ENCODE results near the gene GMDS. TPM values are rescaled to one million over a fixed set of nuclear protein-coding genes. Genes with fewer than 3 reads are reported as not detected.

Gene GMDS
- total RNA-seq, 1 donor = 23.2 TPM

DNA sequence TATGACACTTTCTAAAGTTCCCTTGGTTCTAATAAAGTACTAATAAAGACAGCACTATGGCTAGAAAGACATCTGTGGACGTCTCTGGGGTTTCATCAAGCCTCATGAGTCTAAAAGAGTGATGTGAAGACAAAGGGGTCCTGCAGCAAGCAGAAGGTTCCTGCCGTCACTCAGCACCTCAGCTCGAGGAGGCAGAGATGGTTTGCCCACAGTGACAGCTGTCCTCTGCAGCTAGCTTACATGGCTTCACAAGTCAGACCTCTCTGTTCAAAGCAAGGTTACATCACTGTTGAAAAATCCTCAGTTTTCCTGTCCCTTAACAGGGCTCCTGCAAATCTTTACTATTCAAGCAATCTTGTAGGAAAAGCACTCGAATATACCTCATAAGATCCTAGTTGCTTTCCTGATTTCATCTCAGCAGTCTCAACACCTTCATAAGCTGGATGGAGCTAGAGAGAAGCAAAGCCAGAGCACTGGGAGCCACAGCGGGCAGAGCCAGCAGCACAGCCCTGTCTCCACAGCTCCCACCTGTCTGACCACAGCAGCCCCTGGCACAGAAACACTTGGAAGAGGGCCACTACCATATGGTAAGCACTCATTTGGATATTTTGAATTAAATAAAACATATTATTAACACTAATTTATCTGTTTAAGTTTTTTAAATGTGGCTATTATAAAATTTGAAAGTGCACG is 202.3 kb downstream of the GMDS start:
- no peak overlapping the region for H3K27ac ChIP-seq (ENCODE audit: low read depth, low read length)
- no peaks in the 10 kb centered on the region for H3K79me2 ChIP-seq (ENCODE audit: insufficient read depth, low read length)
- no peaks in the 10 kb centered on the region for H3K4me1 ChIP-seq (ENCODE audit: insufficient read depth, low read length)
- H3K27me3 ChIP-seq (ENCODE audit: insufficient read depth, low read length) = no peaks in the 10 kb centered on the region
- H2AFZ ChIP-seq (ENCODE audit: low read length) = no peak overlapping the region
- TF ChIP-seq, protein P1, sequence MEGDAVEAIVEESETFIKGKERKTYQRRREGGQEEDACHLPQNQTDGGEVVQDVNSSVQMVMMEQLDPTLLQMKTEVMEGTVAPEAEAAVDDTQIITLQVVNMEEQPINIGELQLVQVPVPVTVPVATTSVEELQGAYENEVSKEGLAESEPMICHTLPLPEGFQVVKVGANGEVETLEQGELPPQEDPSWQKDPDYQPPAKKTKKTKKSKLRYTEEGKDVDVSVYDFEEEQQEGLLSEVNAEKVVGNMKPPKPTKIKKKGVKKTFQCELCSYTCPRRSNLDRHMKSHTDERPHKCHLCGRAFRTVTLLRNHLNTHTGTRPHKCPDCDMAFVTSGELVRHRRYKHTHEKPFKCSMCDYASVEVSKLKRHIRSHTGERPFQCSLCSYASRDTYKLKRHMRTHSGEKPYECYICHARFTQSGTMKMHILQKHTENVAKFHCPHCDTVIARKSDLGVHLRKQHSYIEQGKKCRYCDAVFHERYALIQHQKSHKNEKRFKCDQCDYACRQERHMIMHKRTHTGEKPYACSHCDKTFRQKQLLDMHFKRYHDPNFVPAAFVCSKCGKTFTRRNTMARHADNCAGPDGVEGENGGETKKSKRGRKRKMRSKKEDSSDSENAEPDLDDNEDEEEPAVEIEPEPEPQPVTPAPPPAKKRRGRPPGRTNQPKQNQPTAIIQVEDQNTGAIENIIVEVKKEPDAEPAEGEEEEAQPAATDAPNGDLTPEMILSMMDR (IDR thresholded peaks at IDR 0.05; ENCODE audit: extremely low read depth, low read depth, low read length) = no peak
- DNase-seq (ENCODE audit: insufficient read length, low spot score, missing footprints) = no peak
- H3K36me3 ChIP-seq (ENCODE audit: insufficient read depth, low read length) = no peaks in the 10 kb centered on the region
- H4K20me1 ChIP-seq (ENCODE audit: insufficient read depth, low read length) = peaks cover 2% of the 10 kb centered on the region
- no peaks in the 10 kb centered on the region for H3K9me3 ChIP-seq (ENCODE audit: low read depth, low read length)
- no peak overlapping the region for H3K4me2 ChIP-seq (ENCODE audit: insufficient read depth, low read length)
- H3K4me3 ChIP-seq (ENCODE audit: insufficient read depth, low read length) = no peak overlapping the region

DNA sequence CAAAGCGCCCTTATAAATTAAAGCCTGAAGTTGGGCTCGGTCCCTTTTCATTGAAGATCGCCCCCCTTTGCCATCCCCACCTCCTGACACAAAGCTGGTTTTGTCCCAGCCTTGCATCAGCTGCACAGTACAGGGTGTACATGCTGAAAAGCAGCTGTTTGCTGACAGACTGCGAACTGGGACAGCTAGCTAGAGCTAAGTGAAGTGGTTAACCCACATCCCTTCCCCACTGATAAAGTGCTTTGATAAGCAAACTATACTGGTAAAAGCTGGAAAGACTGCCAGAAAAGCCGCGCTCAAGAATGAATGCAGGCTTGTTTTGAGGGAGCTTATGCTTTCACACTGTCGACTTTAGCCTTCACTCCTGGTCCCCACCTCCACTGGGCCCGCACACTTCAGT is 207.3 kb downstream of the GMDS start:
- no peaks in the 10 kb centered on the region for H3K36me3 ChIP-seq (ENCODE audit: insufficient read depth, low read length)
- H3K4me2 ChIP-seq (ENCODE audit: insufficient read depth, low read length) = no peak overlapping the region
- H2AFZ ChIP-seq (ENCODE audit: low read length) = no peak overlapping the region
- DNase-seq (ENCODE audit: insufficient read length, low spot score, missing footprints) = no peak
- H3K4me1 ChIP-seq (ENCODE audit: insufficient read depth, low read length) = no peaks in the 10 kb centered on the region
- H3K27ac ChIP-seq (ENCODE audit: low read depth, low read length) = no peak overlapping the region
- no peaks in the 10 kb centered on the region for H3K79me2 ChIP-seq (ENCODE audit: insufficient read depth, low read length)
- H3K4me3 ChIP-seq (ENCODE audit: insufficient read depth, low read length) = no peak overlapping the region
- H3K9me3 ChIP-seq (ENCODE audit: low read depth, low read length) = no peaks in the 10 kb centered on the region
- TF ChIP-seq, protein P1 (IDR thresholded peaks at IDR 0.05; ENCODE audit: extremely low read depth, low read depth, low read length) = no peak
- no peaks in the 10 kb centered on the region for H3K27me3 ChIP-seq (ENCODE audit: insufficient read depth, low read length)
- peaks cover 2% of the 10 kb centered on the region for H4K20me1 ChIP-seq (ENCODE audit: insufficient read depth, low read length)

GRCh38 chr6:2037237-2037926 is 208.0 kb downstream of the GMDS start:
- no peak overlapping the region for H3K27ac ChIP-seq (ENCODE audit: low read depth, low read length)
- H3K36me3 ChIP-seq (ENCODE audit: insufficient read depth, low read length) = no peaks in the 10 kb centered on the region
- H3K9me3 ChIP-seq (ENCODE audit: low read depth, low read length) = no peaks in the 10 kb centered on the region
- H3K27me3 ChIP-seq (ENCODE audit: insufficient read depth, low read length) = no peaks in the 10 kb centered on the region
- TF ChIP-seq, protein P1 (IDR thresholded peaks at IDR 0.05; ENCODE audit: extremely low read depth, low read depth, low read length) = peak; percentile 35
- H3K79me2 ChIP-seq (ENCODE audit: insufficient read depth, low read length) = no peaks in the 10 kb centered on the region
- H3K4me1 ChIP-seq (ENCODE audit: insufficient read depth, low read length) = no peaks in the 10 kb centered on the region
- no peak overlapping the region for H2AFZ ChIP-seq (ENCODE audit: low read length)
- H3K4me2 ChIP-seq (ENCODE audit: insufficient read depth, low read length) = no peak overlapping the region
- no peak overlapping the region for H3K4me3 ChIP-seq (ENCODE audit: insufficient read depth, low read length)
- peaks cover 2% of the 10 kb centered on the region for H4K20me1 ChIP-seq (ENCODE audit: insufficient read depth, low read length)
- DNase-seq (ENCODE audit: insufficient read length, low spot score, missing footprints) = no peak

DNA sequence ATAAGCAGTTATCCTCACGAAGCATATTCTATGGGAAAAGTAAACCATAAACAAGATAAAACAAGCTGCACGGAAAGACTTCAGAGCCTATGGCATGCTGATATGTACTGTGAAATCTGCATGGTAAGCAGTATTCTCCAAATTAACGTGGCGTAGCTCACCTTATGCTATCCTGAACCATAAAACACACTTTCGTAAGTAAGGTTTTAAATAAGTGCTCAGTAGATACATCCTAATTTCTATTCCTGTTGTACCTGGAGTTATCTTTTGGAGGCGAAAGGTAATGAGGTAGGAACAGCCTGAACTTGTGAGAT is 208.7 kb downstream of the GMDS start:
- H3K79me2 ChIP-seq (ENCODE audit: insufficient read depth, low read length) = no peaks in the 10 kb centered on the region
- no peaks in the 10 kb centered on the region for H3K4me1 ChIP-seq (ENCODE audit: insufficient read depth, low read length)
- H3K4me3 ChIP-seq (ENCODE audit: insufficient read depth, low read length) = no peak overlapping the region
- H3K27ac ChIP-seq (ENCODE audit: low read depth, low read length) = no peak overlapping the region
- no peak overlapping the region for H3K4me2 ChIP-seq (ENCODE audit: insufficient read depth, low read length)
- DNase-seq (ENCODE audit: insufficient read length, low spot score, missing footprints) = no peak
- no peaks in the 10 kb centered on the region for H3K9me3 ChIP-seq (ENCODE audit: low read depth, low read length)
- H3K27me3 ChIP-seq (ENCODE audit: insufficient read depth, low read length) = no peaks in the 10 kb centered on the region
- H3K36me3 ChIP-seq (ENCODE audit: insufficient read depth, low read length) = no peaks in the 10 kb centered on the region
- H4K20me1 ChIP-seq (ENCODE audit: insufficient read depth, low read length) = peaks cover 2% of the 10 kb centered on the region
- no peak overlapping the region for H2AFZ ChIP-seq (ENCODE audit: low read length)
- TF ChIP-seq, protein P1 (IDR thresholded peaks at IDR 0.05; ENCODE audit: extremely low read depth, low read depth, low read length) = no peak
